AG09319 (cell line): ENCODE data around the gene SEMA6C.

ENCODE experiments used
- DNase-seq: peaks from one replicate; pipeline ENCODE4 v3.0.0-alpha.2; 2010; ENCODE audit warnings: low read depth; ENCODE audit errors: extremely low read depth
- TF ChIP-seq, protein P1 (sequence below): IDR thresholded peaks from 2 replicates; pipeline ENCODE4 v1.5.1; 2011; ENCODE audit warnings: low read depth, mild to moderate bottlenecking, inconsistent platforms, low read length, moderate library complexity

SEMA6C gene

DNA sequence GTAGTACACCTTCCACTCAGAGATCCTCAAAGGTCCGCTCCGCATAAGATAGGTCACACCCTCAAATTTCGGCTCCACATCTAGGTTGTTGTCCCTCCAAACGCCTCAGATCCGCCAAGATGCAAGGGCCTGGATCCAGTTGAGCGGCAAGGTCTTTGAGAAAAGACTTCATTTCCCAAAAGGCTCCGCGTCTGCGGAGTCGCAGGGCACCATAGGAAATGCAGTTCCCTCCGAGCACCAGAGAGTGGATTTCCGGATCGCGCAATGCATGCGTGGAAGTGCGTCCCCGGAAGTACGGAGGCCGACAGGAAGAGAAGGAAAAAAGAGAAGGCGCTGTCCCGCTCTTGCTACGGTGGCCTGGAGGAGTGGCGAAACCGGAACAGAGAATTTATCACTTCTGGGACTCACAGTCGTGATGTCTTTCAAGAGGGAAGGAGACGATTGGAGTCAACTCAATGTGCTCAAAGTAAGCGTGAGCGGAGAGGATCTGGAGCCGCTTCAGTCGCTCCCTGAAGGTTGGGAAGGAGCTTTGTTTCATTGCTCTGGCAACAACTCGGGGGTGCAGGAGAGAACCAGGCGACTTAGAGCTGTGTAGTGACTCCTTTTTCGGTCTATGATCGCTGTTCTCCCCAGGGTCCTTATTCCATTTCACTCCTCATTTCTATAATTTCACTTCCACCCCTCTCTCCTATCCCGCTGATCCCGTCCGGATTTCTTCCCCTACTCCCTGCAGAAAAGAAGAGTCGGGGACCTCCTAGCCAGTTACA lies 19.5 kb upstream of the SEMA6C start, which contains the start of the genes LYSMD1 and SCNM1:
Gene LYSMD1 (minus strand): TSS at position 165 of the 767 bp plus-strand sequence. CDS start 644 bp downstream, outside the sequence.
Gene SCNM1 (plus strand): TSS at position 407 of the 767 bp plus-strand sequence. CDS start 9 bp downstream, at position 416.
- DNase-seq, result peak; percentile 96
- TF ChIP-seq, protein P1, sequence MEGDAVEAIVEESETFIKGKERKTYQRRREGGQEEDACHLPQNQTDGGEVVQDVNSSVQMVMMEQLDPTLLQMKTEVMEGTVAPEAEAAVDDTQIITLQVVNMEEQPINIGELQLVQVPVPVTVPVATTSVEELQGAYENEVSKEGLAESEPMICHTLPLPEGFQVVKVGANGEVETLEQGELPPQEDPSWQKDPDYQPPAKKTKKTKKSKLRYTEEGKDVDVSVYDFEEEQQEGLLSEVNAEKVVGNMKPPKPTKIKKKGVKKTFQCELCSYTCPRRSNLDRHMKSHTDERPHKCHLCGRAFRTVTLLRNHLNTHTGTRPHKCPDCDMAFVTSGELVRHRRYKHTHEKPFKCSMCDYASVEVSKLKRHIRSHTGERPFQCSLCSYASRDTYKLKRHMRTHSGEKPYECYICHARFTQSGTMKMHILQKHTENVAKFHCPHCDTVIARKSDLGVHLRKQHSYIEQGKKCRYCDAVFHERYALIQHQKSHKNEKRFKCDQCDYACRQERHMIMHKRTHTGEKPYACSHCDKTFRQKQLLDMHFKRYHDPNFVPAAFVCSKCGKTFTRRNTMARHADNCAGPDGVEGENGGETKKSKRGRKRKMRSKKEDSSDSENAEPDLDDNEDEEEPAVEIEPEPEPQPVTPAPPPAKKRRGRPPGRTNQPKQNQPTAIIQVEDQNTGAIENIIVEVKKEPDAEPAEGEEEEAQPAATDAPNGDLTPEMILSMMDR, result no peak

DNA sequence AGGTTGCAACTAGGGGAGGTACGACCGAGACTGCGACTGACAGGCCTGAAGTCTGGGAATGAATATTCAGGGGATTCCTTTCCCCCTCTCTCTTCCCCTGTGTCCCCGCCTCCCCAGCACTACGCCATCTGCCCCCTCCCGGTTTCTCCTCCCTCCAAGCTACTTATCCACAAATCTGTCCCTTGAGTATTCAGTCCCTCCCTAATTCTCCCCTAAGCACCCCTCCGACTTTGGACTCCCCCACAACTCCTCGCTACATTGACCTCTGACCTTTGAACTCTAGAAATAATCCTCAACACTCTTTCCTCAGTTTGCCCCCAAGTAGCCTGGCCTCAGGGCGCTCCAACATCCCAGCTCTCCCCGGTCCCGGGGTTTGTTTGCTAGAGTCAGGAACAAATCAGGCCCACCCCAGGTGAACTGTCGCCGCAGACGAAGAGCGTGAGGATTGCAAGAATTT lies 18.9 kb upstream of the SEMA6C start:
- TF ChIP-seq, protein P1, result peak; percentile 0; the same call in 1 of the 2 replicates
- no peak for DNase-seq

DNA sequence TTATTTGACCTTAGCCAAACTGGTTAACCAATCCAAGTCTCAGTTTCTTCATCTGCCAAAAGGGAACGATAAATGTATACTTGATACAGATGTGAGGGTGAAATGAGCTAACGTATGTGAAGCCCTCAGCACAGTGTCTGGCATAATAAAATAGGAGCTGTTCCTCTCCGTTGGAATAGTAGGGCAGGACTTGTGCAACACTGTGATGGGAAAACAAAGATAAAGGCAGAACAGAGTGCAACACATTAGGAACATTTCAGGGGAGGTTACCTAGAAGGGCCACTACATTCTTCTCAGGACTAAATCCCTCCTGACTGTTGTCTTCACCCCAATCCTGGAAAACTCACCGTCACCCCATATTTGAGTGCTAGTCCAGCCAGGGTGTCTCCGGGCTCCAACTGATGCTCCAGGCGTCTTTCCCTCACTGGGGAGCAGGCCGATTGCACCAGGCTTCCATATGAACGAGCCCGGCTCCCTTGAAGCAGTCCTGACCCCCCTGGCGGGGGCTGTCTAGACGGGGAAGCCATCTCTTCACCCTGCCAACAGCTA lies 18.4 kb upstream of the SEMA6C start:
- no peak for DNase-seq
- TF ChIP-seq, protein P1, result no peak

DNA sequence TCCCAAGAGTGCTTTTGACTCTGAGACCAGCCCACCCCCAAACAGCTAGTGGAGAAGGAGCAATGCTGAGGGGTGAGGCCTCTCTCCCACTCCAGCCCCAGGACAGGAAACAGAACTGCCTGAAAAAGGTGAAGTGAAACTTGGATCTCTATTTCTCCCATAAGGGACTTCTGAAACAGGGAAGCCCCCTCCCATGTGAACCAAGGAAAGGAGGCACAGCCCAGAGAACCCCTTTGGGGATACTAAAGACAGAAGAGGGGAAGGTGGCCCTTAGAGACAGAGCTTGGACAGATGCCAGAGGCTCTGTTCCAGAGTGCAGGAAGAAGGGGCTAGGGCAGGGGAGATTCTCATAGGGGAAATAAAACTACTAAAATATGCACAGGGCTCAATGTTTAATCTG lies 12.9 kb upstream of the SEMA6C start:
- TF ChIP-seq, protein P1, result no peak

DNA sequence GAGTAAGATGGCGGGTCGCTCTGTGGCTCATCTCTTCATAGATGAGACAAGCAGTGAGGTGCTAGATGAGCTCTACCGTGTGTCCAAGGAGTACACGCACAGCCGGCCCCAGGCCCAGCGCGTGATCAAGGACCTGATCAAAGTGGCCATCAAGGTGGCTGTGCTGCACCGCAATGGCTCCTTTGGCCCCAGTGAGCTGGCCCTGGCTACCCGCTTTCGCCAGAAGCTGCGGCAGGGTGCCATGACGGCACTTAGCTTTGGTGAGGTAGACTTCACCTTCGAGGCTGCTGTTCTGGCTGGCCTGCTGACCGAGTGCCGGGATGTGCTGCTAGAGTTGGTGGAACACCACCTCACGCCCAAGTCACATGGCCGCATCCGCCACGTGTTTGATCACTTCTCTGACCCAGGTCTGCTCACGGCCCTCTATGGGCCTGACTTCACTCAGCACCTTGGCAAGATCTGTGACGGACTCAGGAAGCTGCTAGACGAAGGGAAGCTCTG lies 12.4 kb upstream of the SEMA6C start:
- TF ChIP-seq, protein P1, result no peak
- no peak for DNase-seq

More for the DNA sequence above, 12.9 kb upstream of the SEMA6C start:
- no peak for DNase-seq

- DNase-seq, result no peak
- TF ChIP-seq, protein P1, result no peak
Observed at GRCh38 chr1:151158326-151158725, 11.9 kb upstream of the SEMA6C start.

- TF ChIP-seq, protein P1, result no peak
- DNase-seq, result no peak
Observed at GRCh38 chr1:151157067-151157531, 10.7 kb upstream of the SEMA6C start.
